GM19099 (cell line): ENCODE results near the gene SLAMF8.

Experiments used
- POLR2A ChIP-seq: IDR thresholded peaks from 3 replicates; pipeline ENCODE4 v1.6.1; 2011; ENCODE audit warnings: low read depth; ENCODE audit not compliant: insufficient read length; ENCODE audit errors: extremely low read depth

The SLAMF8 gene

DNA sequence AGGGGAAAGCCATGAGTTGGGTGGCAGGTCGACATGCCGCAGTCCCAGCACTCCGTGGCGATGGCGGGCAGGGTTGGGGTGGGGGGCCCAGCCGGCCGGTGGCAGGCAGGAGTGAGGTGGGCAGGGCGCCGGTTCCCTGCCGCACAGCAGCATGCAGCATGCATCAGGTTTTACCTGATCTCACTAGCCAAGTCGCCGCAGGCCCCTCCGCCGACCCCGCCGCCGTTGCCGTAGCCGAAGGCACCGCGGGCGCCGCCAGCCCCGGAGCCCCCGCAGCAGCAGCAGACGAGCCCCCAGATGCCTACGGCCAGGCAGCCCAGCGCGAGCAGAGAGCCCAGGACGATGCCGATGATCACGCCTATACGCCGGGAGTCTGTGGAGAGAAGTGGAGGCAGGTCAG, 29.0 kb downstream of the SLAMF8 start:
- no peak for TF ChIP-seq POLR2A

DNA sequence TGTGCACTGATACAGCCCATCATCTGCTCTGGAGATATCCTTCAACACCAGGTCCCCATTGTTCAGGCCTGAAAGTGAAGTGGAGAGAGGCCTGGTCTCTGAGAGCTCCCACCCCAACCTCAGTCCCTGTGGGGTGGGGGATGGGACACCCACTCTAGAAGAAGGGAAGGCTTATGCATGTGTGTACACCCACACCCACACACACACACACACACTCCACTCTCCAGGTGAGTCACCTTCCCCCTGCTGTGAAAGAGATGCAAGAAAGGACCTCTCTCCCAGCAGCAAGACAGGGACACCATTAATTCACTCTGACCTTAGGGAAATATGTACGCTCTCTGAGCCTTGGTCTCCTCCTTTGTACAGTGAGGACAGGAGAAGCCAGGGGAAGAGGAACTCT, 29.9 kb downstream of the SLAMF8 start:
- no peak for TF ChIP-seq POLR2A

DNA sequence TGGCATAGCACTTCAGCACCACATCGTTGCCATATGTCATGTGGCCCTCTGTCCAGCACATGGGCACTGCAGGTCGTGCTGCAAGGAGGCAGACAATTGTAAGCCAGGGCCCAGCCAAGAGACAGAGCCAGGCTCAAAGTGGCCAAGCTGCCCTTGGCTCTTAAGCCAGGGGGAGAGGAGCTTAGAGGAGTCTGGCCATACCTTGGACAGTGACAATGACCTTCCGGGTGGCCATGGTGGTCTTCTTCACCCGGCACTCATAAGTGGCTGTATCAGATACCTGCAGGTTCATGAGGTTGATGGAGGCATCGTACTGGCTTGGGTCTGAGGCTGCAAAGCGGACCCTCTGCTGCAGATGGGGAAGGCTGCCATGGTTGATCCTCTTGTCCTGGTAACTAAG, 31.2 kb downstream of the SLAMF8 start:
- no peak for TF ChIP-seq POLR2A

DNA sequence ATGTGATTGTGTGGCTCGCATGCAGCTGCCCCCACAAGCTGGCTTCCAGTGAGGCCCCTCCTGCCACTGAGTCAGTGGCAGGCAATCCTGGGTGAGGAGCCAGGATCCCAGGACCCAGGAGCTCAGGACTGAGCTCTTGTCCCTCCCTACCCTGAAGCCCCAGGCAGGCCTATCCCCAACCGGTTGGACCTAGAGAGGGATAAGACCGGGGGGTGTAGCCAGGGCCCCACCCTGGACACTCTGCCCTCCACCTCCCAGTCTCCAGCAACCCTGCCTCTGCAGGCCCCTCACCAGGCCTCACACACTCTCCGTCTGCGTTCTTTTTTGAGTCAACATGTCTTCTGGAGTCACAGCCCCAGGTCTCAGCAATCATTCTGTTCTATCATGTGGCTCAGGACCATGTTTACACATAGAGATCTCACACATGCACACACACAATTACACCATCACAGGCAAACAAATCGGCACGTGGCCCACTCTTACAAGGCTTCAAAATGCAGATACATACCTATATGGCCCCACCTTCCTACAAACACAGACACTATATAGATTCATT, 33.2 kb downstream of the SLAMF8 start:
- TF ChIP-seq POLR2A, result no peak

DNA sequence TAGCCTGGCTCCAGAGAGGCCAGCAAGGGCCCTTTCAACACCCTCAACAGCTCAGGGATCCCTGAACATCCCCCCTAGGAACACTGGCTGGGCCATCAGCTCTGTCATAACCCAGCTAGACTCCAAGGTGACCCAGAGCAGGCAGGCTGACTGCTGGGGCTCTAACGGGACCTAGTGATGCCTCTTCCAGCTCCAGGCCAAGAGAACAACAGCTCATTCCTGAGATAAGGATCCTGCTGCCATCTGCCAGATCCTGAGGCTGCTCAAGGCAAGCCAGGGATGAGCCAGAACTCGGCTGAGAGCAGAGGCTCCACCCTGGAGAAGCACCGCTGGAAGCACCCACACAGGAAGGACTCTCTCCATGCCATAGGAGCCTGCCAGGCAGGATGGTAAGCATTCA, 33.8 kb downstream of the SLAMF8 start:
- TF ChIP-seq POLR2A, result no peak

DNA sequence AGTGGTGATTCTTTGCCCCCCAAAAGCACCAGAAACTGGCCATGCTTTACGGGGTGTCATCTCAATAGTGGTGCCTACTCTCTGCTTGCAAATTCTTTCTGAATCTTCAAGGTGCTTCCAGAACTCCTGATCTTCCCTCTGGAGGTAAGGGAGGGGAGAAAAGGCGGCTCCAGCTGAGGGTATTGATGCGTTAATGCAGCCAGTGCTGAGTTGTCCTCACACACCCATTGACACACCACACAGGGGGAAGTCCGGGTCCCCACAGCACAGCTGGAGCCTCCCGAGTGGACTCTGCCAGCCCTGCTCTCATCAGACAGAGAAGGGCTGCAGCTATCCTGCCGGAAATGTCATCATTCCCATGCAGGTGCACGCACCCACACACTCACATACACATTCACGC, 34.5 kb downstream of the SLAMF8 start:
- TF ChIP-seq POLR2A, result no peak

DNA sequence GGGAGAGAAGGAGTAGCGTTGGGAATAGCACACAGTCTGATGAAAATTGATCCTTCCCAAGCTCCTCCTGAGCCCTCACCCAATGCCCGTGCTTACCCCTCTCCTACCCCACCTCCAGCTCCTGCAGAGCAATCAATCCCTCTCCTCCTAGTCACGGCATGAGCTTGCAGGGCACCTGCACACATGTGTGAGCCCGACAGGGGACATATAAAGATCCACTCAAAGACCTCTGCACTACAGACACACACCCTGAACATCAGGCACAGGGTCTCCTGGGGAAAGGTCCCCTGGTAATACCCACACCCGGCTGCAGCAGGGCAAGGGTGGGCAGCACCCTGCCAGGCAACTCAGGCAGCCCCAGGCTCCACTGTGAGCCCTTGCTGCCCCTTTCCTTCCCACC, 35.4 kb downstream of the SLAMF8 start:
- no peak for TF ChIP-seq POLR2A

DNA sequence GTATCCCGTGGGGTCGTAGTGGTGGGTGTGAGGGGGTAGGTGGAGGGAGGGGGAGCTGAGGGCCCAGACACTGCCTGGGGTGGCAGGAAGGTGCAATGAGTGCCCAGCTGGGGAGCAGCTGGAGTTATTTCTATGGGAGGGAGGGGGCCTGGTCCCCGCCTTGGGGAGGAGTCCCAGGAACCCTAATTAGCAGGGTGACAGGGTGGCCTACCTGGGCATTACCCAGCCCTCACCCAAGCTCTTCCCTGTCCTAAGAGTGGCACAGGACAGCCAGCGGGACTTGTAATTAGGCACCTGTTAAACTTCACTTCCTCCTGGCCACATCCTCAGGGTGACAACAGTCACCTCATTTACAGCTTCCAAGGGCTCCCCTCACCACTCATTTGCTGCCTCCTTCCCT, 35.9 kb downstream of the SLAMF8 start, which contains the start of gene VSIG8:
TSS of gene VSIG8 (minus strand) at position 101 of the 400 bp plus-strand sequence. CDS start 136 bp downstream, outside the sequence.
- no peak for TF ChIP-seq POLR2A

DNA sequence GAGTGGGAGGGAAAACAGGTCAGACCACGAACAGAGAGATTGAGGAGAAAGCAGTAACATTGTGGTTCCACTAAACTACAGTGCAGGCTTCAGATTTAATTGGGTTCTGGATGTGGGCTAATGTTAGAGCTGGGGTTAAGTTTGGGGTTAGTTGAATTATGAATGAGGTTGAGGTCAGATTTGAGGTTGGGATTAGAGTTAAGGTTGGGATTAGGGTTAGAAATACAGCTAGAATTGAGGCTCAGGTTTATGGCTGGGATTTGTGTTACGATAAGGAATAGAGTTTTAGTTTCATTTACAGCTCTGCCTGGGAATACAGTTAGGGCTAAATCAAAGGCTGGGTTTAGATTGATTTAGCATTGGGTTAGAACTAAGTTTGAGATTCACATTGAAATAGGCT, 37.6 kb downstream of the SLAMF8 start:
- TF ChIP-seq POLR2A, result no peak

DNA sequence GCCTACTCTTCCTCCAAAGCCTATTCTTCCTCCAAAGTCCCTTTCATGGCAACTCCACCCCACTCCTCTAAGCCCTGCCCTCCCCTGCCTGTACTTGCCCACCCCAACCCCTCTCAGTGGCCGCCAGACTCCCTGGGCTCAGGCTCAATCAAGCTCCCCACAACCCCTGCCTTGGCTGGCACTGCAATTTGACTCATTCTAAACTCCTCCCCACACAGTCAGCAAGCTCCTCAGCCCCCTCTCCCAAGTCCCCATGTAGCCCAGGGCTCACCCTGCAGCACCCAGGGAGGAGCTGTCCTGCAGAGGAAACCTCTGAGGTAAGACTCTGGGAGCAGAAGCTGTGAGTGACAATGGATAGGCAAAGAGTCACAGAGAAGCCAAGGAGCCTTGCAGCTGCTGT, 39.4 kb downstream of the SLAMF8 start:
- TF ChIP-seq POLR2A, result no peak

DNA sequence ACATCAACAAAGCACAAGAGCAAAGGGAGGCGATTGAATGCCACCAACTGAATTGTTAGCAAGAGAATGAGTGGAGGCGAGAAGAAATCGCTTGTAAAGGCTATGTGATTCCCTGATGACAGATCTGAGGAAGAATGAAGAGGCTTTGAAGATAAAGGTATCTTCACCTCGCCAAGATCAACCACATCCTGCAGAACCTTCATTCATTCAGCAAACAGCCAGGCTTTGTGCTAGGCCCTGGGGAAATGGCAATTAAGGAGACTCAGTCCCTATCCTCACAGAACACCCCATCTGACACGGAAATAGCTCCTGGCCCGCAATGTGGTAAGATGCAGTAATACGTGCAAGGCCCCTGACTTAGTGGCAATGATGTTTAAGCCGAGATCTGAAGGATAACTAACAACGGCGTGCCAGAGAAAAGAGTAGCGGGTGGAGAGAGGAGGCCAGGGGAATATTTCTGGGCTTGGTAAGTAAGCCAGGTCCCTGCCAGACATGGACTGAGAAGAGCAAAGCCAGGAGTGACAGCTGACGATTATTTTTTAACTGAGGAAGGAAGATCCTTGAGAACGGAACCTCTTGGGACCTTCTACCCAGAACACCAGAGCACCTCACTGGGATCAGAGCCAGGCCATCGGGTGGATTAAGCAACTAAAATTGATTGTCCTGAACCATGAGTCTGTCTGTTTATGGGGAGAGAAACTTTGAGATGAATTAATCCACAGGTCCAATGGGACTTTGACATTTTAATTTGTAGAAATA, 40.4 kb downstream of the SLAMF8 start:
- no peak for TF ChIP-seq POLR2A

DNA sequence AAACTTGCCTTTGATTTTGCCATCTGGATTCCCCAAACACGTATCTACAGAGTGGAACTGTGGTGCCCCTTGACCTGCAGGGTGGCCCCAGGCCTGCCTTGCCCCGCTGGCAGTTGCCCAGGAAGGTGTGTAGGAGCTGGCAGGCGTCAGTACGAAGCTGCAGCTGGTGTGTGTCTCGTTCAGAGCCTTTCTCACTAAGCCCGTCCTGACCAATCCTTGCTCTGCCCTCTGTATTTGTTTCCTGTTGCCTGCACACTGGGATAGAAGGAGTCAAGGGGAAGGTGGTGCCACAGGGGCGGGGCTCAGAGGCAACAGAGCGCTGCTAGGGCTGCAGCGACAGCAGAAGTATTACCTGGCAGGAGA, 41.0 kb downstream of the SLAMF8 start:
- TF ChIP-seq POLR2A, result no peak

DNA sequence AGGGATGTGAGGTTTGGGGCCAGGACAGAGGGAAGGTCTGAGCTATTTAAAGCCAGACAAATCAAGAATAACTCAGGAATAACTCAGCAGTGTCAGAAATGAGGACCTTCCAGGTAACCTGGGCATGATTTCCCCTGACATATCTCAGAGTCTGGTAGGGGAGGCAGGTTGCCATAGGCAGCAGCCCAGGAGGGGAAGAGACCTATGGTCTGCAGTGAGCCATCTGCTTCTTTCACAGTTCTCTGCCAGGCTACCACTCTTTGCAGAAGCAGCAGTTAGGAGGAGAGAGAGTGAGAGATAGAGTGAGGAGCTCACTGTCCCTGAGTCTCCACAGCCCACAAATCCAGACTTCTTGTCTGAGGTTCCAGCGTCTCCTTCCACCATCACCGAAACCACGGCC, 42.1 kb downstream of the SLAMF8 start:
- TF ChIP-seq POLR2A, result no peak

DNA sequence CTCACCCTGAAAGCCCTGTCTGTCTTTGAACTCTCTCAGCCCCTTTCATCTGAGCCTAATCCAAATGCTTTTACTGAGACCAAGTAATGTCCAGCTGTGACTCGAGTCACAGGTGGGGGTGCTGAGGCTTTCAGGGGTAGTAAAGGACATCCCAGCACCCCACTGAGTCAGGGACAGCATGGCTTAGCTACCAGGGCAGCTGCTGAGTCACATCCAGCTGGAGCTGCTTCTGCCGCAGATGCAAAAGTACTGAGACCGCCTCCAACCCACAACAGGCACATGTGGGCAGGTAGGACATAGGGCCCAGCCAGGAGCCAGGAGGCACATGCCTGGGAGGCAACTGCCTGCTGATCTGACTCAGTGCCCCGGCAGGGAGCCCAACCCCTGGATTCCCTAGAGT, 42.5 kb downstream of the SLAMF8 start:
- no peak for TF ChIP-seq POLR2A

DNA sequence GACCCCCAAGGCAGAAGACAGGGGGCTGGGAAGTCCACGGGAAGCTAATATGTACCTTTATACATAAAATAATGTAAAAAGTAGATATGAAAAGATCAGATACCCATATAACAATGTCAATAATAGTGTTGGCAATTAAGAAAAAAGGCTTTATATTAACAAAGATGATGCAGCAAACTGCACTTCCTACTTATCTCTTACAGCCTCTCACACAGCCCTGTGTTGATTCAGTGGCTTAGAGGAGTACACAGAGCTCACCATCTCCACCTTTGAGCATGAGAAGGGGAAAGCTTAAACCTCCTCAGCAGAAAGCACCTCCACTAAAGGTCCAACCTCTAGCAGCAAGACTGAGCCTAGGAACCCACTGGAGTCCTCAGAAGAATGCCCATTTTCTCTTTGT, 42.9 kb downstream of the SLAMF8 start:
- no peak for TF ChIP-seq POLR2A

DNA sequence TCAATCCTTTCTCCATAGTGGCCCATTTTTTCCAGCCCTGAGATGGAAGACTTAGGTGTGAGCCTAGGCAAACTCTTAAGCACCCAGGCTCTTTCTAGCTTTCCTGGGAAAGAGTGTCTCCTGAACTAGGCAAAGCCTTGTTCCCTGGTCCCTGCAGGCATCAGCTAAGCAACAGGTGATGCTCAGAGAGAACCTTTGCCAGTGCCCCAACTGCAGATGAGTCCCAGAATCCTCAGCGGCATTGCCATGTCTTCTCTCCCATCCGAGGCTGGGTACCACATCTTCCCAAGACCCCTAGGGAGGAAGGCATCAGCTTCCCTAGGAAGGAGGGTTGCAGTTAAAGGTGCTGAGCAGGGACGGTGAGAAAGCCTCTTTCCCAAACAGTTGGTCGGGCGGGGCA, 44.0 kb downstream of the SLAMF8 start:
- TF ChIP-seq POLR2A, result no peak

DNA sequence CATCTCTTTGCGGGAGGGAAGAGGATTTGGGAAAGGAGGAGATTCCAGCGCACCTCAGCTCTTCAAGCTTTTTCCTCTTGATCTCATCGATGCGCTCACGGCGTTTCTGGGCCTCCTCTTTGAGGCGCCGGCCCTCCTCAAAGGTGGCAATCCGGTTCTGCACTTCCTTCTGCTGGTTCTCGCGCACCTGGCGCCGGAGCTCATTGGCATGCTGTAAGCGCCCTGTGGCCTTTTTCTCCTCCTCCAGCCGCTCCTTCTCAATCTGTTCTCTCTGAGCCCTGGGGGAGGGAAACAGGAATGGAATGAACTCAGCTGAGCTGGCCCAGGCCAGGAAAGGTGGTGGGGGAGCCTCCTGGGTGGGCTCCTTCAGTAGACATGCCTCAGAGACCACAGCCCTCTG, 46.2 kb downstream of the SLAMF8 start:
- no peak for TF ChIP-seq POLR2A
